Ishikawa (cell line): ENCODE measurements around the gene NOSIP.
A peak's percentile ranks its signal among the peaks of the same experiment; 100 is the strongest.

Experiments used
- EGR1 ChIP-seq: IDR thresholded peaks from 2 replicates; pipeline ENCODE4 v1.6.1; 2012
- TCF12 ChIP-seq: IDR thresholded peaks from 2 replicates; pipeline ENCODE4 v1.6.1; 2012; ENCODE audit warnings: low read depth
- USF1 ChIP-seq: IDR thresholded peaks from 2 replicates; pipeline ENCODE4 v1.6.1; 2012
- YY1 ChIP-seq: IDR thresholded peaks from 2 replicates; pipeline ENCODE4 v1.6.1; 2012; ENCODE audit warnings: low read depth

- TF ChIP-seq USF1 (no peak), EGR1 (no peak), TCF12 (no peak), YY1 (peak; percentile 86)
Observed at GRCh38 chr19:49590971-49591730, 10.8 kb upstream of the NOSIP start, which contains the start of gene PRR12.
